ENCODE results near the gene BHLHE23.

GRCh38 chr20:63052571-63053431 is 46.0 kb upstream of the BHLHE23 start:
- TF ChIP-seq CTCF (conservative IDR thresholded peaks at IDR 0.05 in 1 of 2, IDR thresholded peaks at IDR 0.05 in 1 of 2; ENCODE audit: low read depth in 1 of 2, low read length in 2 of 2) = no peak
- TF ChIP-seq EZH2 (IDR thresholded peaks at IDR 0.05; ENCODE audit: low read length, missing control alignments) = no peak
